Duodenal mucosa (tissue), 2 donors: ENCODE measurements around the gene ZNF134.

Experiments used
- H3K27ac ChIP-seq: one replicate; pipeline ENCODE4 v1.7.0; 2013; ENCODE audit warnings: low read depth, low read length
- H3K27me3 ChIP-seq, 2 donors: one replicate each; pipeline ENCODE4 v1.7.0; 2013; ENCODE audit warnings: low read length in 2 of 2, control low read depth in 1 of 2; ENCODE audit not compliant: insufficient read depth in 2 of 2, control insufficient read depth in 1 of 2
- H3K36me3 ChIP-seq, 2 donors: one replicate each; pipeline ENCODE4 v1.7.0; 2013; ENCODE audit warnings: low read length in 2 of 2, control low read depth in 1 of 2; ENCODE audit not compliant: insufficient read depth in 2 of 2, control insufficient read depth in 1 of 2
- H3K4me1 ChIP-seq, 2 donors: one replicate each; pipeline ENCODE4 v1.7.0; 2013; ENCODE audit warnings: low read length in 2 of 2, control low read depth in 1 of 2; ENCODE audit not compliant: insufficient read depth in 2 of 2, control insufficient read depth in 1 of 2
- H3K4me3 ChIP-seq, 2 donors: one replicate each; pipeline ENCODE4 v1.7.0; 2013; ENCODE audit warnings: low read length in 2 of 2, low read depth in 1 of 2
- H3K9ac ChIP-seq, 2 donors: one replicate each; pipeline ENCODE4 v1.7.0; 2013; ENCODE audit warnings: low read length in 2 of 2, low read depth in 1 of 2
- H3K9me3 ChIP-seq, 2 donors: one replicate each; pipeline ENCODE4 v1.7.0; 2013; ENCODE audit warnings: low read length in 2 of 2, control low read depth in 1 of 2; ENCODE audit not compliant: control insufficient read depth in 1 of 2

ZNF134 gene

GRCh38 chr19:57664269-57665127 lies 50.5 kb downstream of the ZNF134 start:
- H3K27me3 ChIP-seq: peaks cover 5 to 6% of the 10 kb centered on the region in 2 donors
- peak overlapping the region; percentile 38 to 43 for H3K9ac ChIP-seq
- peak overlapping the region; percentile 60 to 70 for H3K4me3 ChIP-seq
- H3K4me1 ChIP-seq: peaks cover 3 to 4% of the 10 kb centered on the region in 2 donors
- no peaks in the 10 kb centered on the region for H3K9me3 ChIP-seq
- no peak overlapping the region for H3K27ac ChIP-seq
- H3K36me3 ChIP-seq: no peaks in the 10 kb centered on the region

GRCh38 chr19:57665261-57665806 lies 51.3 kb downstream of the ZNF134 start:
- H3K9me3 ChIP-seq: no peaks in the 10 kb centered on the region
- H3K27ac ChIP-seq: no peak overlapping the region
- peaks cover 3 to 4% of the 10 kb centered on the region in 2 donors for H3K4me1 ChIP-seq
- no peak overlapping the region for H3K9ac ChIP-seq
- no peak overlapping the region for H3K4me3 ChIP-seq
- peaks cover 5 to 6% of the 10 kb centered on the region in 2 donors for H3K27me3 ChIP-seq
- no peaks in the 10 kb centered on the region for H3K36me3 ChIP-seq

- Histone ChIP-seq H3K4me1 (peaks cover 3 to 4% of the 10 kb centered on the region in 2 donors), H3K27ac (no peak overlapping the region), H3K27me3 (peaks cover 5 to 6% of the 10 kb centered on the region in 2 donors), H3K9me3 (no peaks in the 10 kb centered on the region), H3K9ac (no peak overlapping the region), H3K4me3 (no peak overlapping the region), H3K36me3 (no peaks in the 10 kb centered on the region)
Measured at GRCh38 chr19:57667228-57667627, 53.2 kb downstream of the ZNF134 start.

- H3K9me3 ChIP-seq: no peaks in the 10 kb centered on the region
- no peak within 1 kb of the TSS for H3K27ac ChIP-seq
- H3K9ac ChIP-seq: no peak within 1 kb of the TSS
- H3K27me3 ChIP-seq: peaks cover 5 to 6% of the 10 kb centered on the region in 2 donors
- no peaks in the 10 kb centered on the region for H3K36me3 ChIP-seq
- no peak within 1 kb of the TSS for H3K4me3 ChIP-seq
- peaks cover 3 to 4% of the 10 kb centered on the region in 2 donors for H3K4me1 ChIP-seq
Measured at GRCh38 chr19:57668635-57669034, 54.6 kb downstream of the ZNF134 start, which contains the start of gene ZSCAN4. Gene ZSCAN4 (plus strand): TSS chr19:57668935. CDS start chr19:57676146, 7,211 bp downstream.

- Histone ChIP-seq H3K27me3 (no peaks in the 10 kb centered on the region), H3K27ac (no peak overlapping the region), H3K4me3 (no peak overlapping the region), H3K9ac (no peak overlapping the region), H3K36me3 (no peaks in the 10 kb centered on the region), H3K9me3 (peaks cover 0 to 4% of the 10 kb centered on the region in 2 donors), H3K4me1 (no peaks in the 10 kb centered on the region)
Measured at GRCh38 chr19:57671124-57671895, 57.3 kb downstream of the ZNF134 start.

- H3K9ac ChIP-seq: no peak overlapping the region
- H3K36me3 ChIP-seq: no peaks in the 10 kb centered on the region
- H3K4me1 ChIP-seq: no peaks in the 10 kb centered on the region
- no peak overlapping the region for H3K27ac ChIP-seq
- H3K27me3 ChIP-seq: no peaks in the 10 kb centered on the region
- peaks cover 0 to 4% of the 10 kb centered on the region in 2 donors for H3K9me3 ChIP-seq
- no peak overlapping the region for H3K4me3 ChIP-seq
Measured at GRCh38 chr19:57672466-57672865, 58.4 kb downstream of the ZNF134 start.
